ENCODE measurements around the gene BRAF. TPM values are rescaled to one million over a fixed set of nuclear protein-coding genes. Genes with fewer than 3 reads are reported as not detected.
"Not testable (repeated sequence)": the region's sequence is repeated elsewhere in the genome, so short reads cannot be mapped to it uniquely, and the experiment has no call there.

The BRAF gene
- total and polyA plus RNA-seq, 7 experiments from 2014 or later: 11.2 to 58.7 (median 48.3) TPM

GRCh38 chr7:140828741-140829140 lies 96.0 kb downstream of the BRAF start:
- ChIA-PET POLR2A (no interaction called here), CTCF (no interaction called here)
- H3K27me3 Mint-ChIP-seq: no peaks in the 10 kb centered on the region
- DNase-seq (no peak), ATAC-seq (no peak)
- H3K27ac Mint-ChIP-seq: no peak overlapping the region
- H3K27ac ChIP-seq (ENCODE audit: low read depth, low read length): no peak overlapping the region
- no peak overlapping the region for H3K4me3 ChIP-seq (ENCODE audit: low read length)
- no peaks in the 10 kb centered on the region for H3K4me1 ChIP-seq (ENCODE audit: control insufficient read depth in 2 of 2, insufficient read depth in 2 of 2, low read length in 2 of 2)
- H3K4me1 Mint-ChIP-seq: peaks cover 0 to 6% (median 0%) of the 10 kb centered on the region in 7 donors
- no peaks in the 10 kb centered on the region for H3K9me3 Mint-ChIP-seq
- intact Hi-C loops (cut with micrococcal nuclease): no loop called here
- H3K9me3 ChIP-seq (ENCODE audit: control insufficient read depth in 2 of 3, low read length in 3 of 3): no peaks in the 10 kb centered on the region
- no peak overlapping the region for H3K4me3 Mint-ChIP-seq
- H3K27me3 ChIP-seq (ENCODE audit: control insufficient read depth in 2 of 2, insufficient read depth in 2 of 2, low read length in 2 of 2): no peaks in the 10 kb centered on the region
- H3K36me3 Mint-ChIP-seq: peaks cover 4 to 55% (median 29%) of the 10 kb centered on the region in 5 donors
- peaks cover 0 to 8% (median 5%) of the 10 kb centered on the region in 3 experiments for H3K36me3 ChIP-seq (ENCODE audit: control insufficient read depth in 2 of 3, insufficient read depth in 3 of 3, low read length in 3 of 3)

- Mint-ChIP-seq H3K36me3 (peaks cover 8 to 33% (median 17%) of the 10 kb centered on the region in 5 donors), H3K4me1 (peaks cover 0 to 11% (median 3%) of the 10 kb centered on the region in 7 donors), H3K9me3 (peaks cover 0 to 12% (median 3%) of the 10 kb centered on the region in 11 donors)
- H3K4me3 Mint-ChIP-seq; ATAC-seq; H3K36me3 ChIP-seq (ENCODE audit: control insufficient read depth in 2 of 3, insufficient read depth in 3 of 3, low read length in 3 of 3); DNase-seq; H3K4me3 ChIP-seq (ENCODE audit: low read length); H3K27me3 ChIP-seq (ENCODE audit: control insufficient read depth in 2 of 2, insufficient read depth in 2 of 2, low read length in 2 of 2); H3K4me1 ChIP-seq (ENCODE audit: control insufficient read depth in 2 of 2, insufficient read depth in 2 of 2, low read length in 2 of 2); H3K27me3 Mint-ChIP-seq; H3K9me3 ChIP-seq (ENCODE audit: control insufficient read depth in 2 of 3, low read length in 3 of 3); H3K27ac Mint-ChIP-seq; H3K27ac ChIP-seq (ENCODE audit: low read depth, low read length); intact Hi-C loops (cut with micrococcal nuclease): not testable (repeated sequence)
- POLR2A ChIA-PET: interaction anchor here (0.6 kb wide), 1 partner anchor 918 kb away, joined by 3 read pairs; no protein-coding TSS in a partner anchor
- CTCF ChIA-PET: interaction anchor here (0.6 kb wide), 1 partner anchor 195 kb away, joined by 3 read pairs; no protein-coding TSS in a partner anchor
Observed at GRCh38 chr7:140817383-140817782, 107.3 kb downstream of the BRAF start.

- H3K36me3 Mint-ChIP-seq: peaks cover 0 to 7% (median 2%) of the 10 kb centered on the region in 5 donors
- ChIA-PET CTCF (interaction anchor here (0.6 to 6.5 kb wide), 22 partner anchors 8 to 720 kb away, joined by 3 to 126 read pairs (median 4); partner anchors contain the start of gene MRPS33), POLR2A (interaction anchor here (0.6 to 3.6 kb wide), 3 partner anchors 10 to 361 kb away, joined by 3 to 33 read pairs (median 4); partner anchors contain the start of gene MRPS33)
- peaks cover 0 to 22% (median 4%) of the 10 kb centered on the region in 7 donors for H3K4me1 Mint-ChIP-seq
- Histone ChIP-seq H3K27ac (ENCODE audit: low read depth, low read length) (no peak overlapping the region), H3K36me3 (ENCODE audit: control insufficient read depth in 2 of 3, insufficient read depth in 3 of 3, low read length in 3 of 3) (no peaks in the 10 kb centered on the region), H3K4me1 (ENCODE audit: control insufficient read depth in 2 of 2, insufficient read depth in 2 of 2, low read length in 2 of 2) (no peaks in the 10 kb centered on the region), H3K4me3 (ENCODE audit: low read length) (no peak overlapping the region), H3K27me3 (ENCODE audit: control insufficient read depth in 2 of 2, insufficient read depth in 2 of 2, low read length in 2 of 2) (no peaks in the 10 kb centered on the region), H3K9me3 (ENCODE audit: control insufficient read depth in 2 of 3, low read length in 3 of 3) (no peaks in the 10 kb centered on the region)
- peak; percentile 91 for ATAC-seq
- no peak overlapping the region for H3K4me3 Mint-ChIP-seq
- intact Hi-C loops (cut with micrococcal nuclease): loop anchor here (1.0 to 5.0 kb wide), 8 partner anchors 113 to 722 kb away; partner anchors contain the start of genes BRAF (in 2 of the 2) and MKRN1 (in 1 of the 2)
- H3K27ac Mint-ChIP-seq: peak overlapping the region in 6 of 9 donors; percentile 6 to 82 (median 60)
- DNase-seq: peak; percentile 19 to 76 (median 65)
- peaks cover 0 to 1% (median 0%) of the 10 kb centered on the region in 11 donors for H3K9me3 Mint-ChIP-seq
- H3K27me3 Mint-ChIP-seq: no peaks in the 10 kb centered on the region
Observed at GRCh38 chr7:140810830-140811556, 113.7 kb downstream of the BRAF start.

GRCh38 chr7:140810385-140810784 lies 114.3 kb downstream of the BRAF start:
- no peak for ATAC-seq
- H3K27me3 Mint-ChIP-seq: no peaks in the 10 kb centered on the region
- Histone ChIP-seq H3K27ac (ENCODE audit: low read depth, low read length) (no peak overlapping the region), H3K36me3 (ENCODE audit: control insufficient read depth in 2 of 3, insufficient read depth in 3 of 3, low read length in 3 of 3) (peaks cover 0 to 3% (median 0%) of the 10 kb centered on the region in 3 experiments), H3K4me3 (ENCODE audit: low read length) (no peak overlapping the region), H3K27me3 (ENCODE audit: control insufficient read depth in 2 of 2, insufficient read depth in 2 of 2, low read length in 2 of 2) (no peaks in the 10 kb centered on the region), H3K9me3 (ENCODE audit: control insufficient read depth in 2 of 3, low read length in 3 of 3) (no peaks in the 10 kb centered on the region), H3K4me1 (ENCODE audit: control insufficient read depth in 2 of 2, insufficient read depth in 2 of 2, low read length in 2 of 2) (no peaks in the 10 kb centered on the region)
- H3K4me3 Mint-ChIP-seq: no peak overlapping the region
- intact Hi-C loops (cut with micrococcal nuclease): loop anchor here (5.0 kb wide), 3 partner anchors 182 to 412 kb away; partner anchors contain the start of gene MKRN1 (in 1 of the 2)
- H3K36me3 Mint-ChIP-seq: peaks cover 0 to 7% (median 2%) of the 10 kb centered on the region in 5 donors
- no peak for DNase-seq
- CTCF ChIA-PET: interaction anchor here (0.6 to 6.5 kb wide), 12 partner anchors 13 to 721 kb away, joined by 3 to 126 read pairs (median 4); partner anchors contain the start of gene MRPS33
- peaks cover 0 to 22% (median 4%) of the 10 kb centered on the region in 7 donors for H3K4me1 Mint-ChIP-seq
- POLR2A ChIA-PET: interaction anchor here (0.6 to 3.6 kb wide), 2 partner anchors 203 to 360 kb away, joined by 4 to 33 read pairs; partner anchors contain the start of gene MRPS33
- H3K9me3 Mint-ChIP-seq: peaks cover 0 to 1% (median 0%) of the 10 kb centered on the region in 11 donors
- H3K27ac Mint-ChIP-seq: no peak overlapping the region

- no peaks in the 10 kb centered on the region for H3K4me1 ChIP-seq (ENCODE audit: control insufficient read depth in 2 of 2, insufficient read depth in 2 of 2, low read length in 2 of 2)
- H3K27ac ChIP-seq (ENCODE audit: low read depth, low read length): no peak overlapping the region
- no peaks in the 10 kb centered on the region for H3K9me3 ChIP-seq (ENCODE audit: control insufficient read depth in 2 of 3, low read length in 3 of 3)
- no peak overlapping the region for H3K4me3 Mint-ChIP-seq
- H3K4me1 Mint-ChIP-seq: peaks cover 0 to 6% (median 5%) of the 10 kb centered on the region in 7 donors
- ATAC-seq: peak; percentile 32
- peak overlapping the region in 1 of 9 donors; percentile 37 for H3K27ac Mint-ChIP-seq
- peaks cover 6 to 38% (median 18%) of the 10 kb centered on the region in 5 donors for H3K36me3 Mint-ChIP-seq
- DNase-seq: peak in 2 of 9 donors; percentile 1 to 3
- H3K36me3 ChIP-seq (ENCODE audit: control insufficient read depth in 2 of 3, insufficient read depth in 3 of 3, low read length in 3 of 3): peaks cover 2 to 21% (median 3%) of the 10 kb centered on the region in 3 experiments
- H3K27me3 ChIP-seq (ENCODE audit: control insufficient read depth in 2 of 2, insufficient read depth in 2 of 2, low read length in 2 of 2): no peaks in the 10 kb centered on the region
- no peaks in the 10 kb centered on the region for H3K27me3 Mint-ChIP-seq
- H3K4me3 ChIP-seq (ENCODE audit: low read length): no peak overlapping the region
- H3K9me3 Mint-ChIP-seq: no peaks in the 10 kb centered on the region
- intact Hi-C loops (cut with micrococcal nuclease): no loop called here
- ChIA-PET POLR2A (no interaction called here), CTCF (no interaction called here)
Observed at GRCh38 chr7:140778975-140779374, 145.8 kb downstream of the BRAF start.

- H3K4me1 Mint-ChIP-seq: peaks cover 0 to 6% (median 5%) of the 10 kb centered on the region in 7 donors
- H3K9me3 Mint-ChIP-seq: no peaks in the 10 kb centered on the region
- H3K27me3 Mint-ChIP-seq: no peaks in the 10 kb centered on the region
- peak overlapping the region in 1 of 9 donors; percentile 37 for H3K27ac Mint-ChIP-seq
- ChIA-PET POLR2A (no interaction called here), CTCF (no interaction called here)
- no peaks in the 10 kb centered on the region for H3K27me3 ChIP-seq (ENCODE audit: control insufficient read depth in 2 of 2, insufficient read depth in 2 of 2, low read length in 2 of 2)
- no peak overlapping the region for H3K4me3 Mint-ChIP-seq
- H3K9me3 ChIP-seq (ENCODE audit: control insufficient read depth in 2 of 3, low read length in 3 of 3): no peaks in the 10 kb centered on the region
- no peak for DNase-seq
- no peak overlapping the region for H3K27ac ChIP-seq (ENCODE audit: low read depth, low read length)
- intact Hi-C loops (cut with micrococcal nuclease): no loop called here
- ATAC-seq: no peak
- peaks cover 10 to 42% (median 22%) of the 10 kb centered on the region in 5 donors for H3K36me3 Mint-ChIP-seq
- H3K4me1 ChIP-seq (ENCODE audit: control insufficient read depth in 2 of 2, insufficient read depth in 2 of 2, low read length in 2 of 2): no peaks in the 10 kb centered on the region
- no peak overlapping the region for H3K4me3 ChIP-seq (ENCODE audit: low read length)
- peaks cover 0 to 25% (median 3%) of the 10 kb centered on the region in 3 experiments for H3K36me3 ChIP-seq (ENCODE audit: control insufficient read depth in 2 of 3, insufficient read depth in 3 of 3, low read length in 3 of 3)
Observed at GRCh38 chr7:140778568-140778967, 146.2 kb downstream of the BRAF start.
